A549 (cell line): Measurements from ENCODE around the gene NCOA3. TPM values are rescaled to one million over a fixed set of nuclear protein-coding genes. Genes with fewer than 3 reads are reported as not detected.

Source experiments
- ATAC-seq, 2 experiments: fragments of 200-7000 bp in 1 of 2; fragments of >200 bp in 1 of 2; cut with Nextera tagmentation in 1 of 2; cut with Tn5 transposase in 1 of 2; 3 replicates each; pipeline versions ENCODE4 v1.8.0 to v1.9.1; 2018 to 2020; ENCODE audit warnings: mild to moderate bottlenecking in 1 of 2, moderate library complexity in 1 of 2
- CTCF ChIA-PET: fragments of 300-600 bp; sonication (Branson Sonifier 250); formaldehyde crosslinking; extraction: SDS; loops from one replicate; lab custom pipeline; 2021; ENCODE audit warnings: antibody characterized with exemption, inconsistent platforms; lab: Yijun Ruan, JAX
- POLR2A ChIA-PET: fragments of 350-600 bp; formaldehyde crosslinking; extraction: SDS; loops from one replicate; lab custom pipeline; 2021; ENCODE audit warnings: antibody characterized with exemption, inconsistent platforms; lab: Yijun Ruan, JAX
- DNase-seq, 2 experiments: peaks; one replicate each; pipeline versions ENCODE4 v3.0.0 to v3.0.0-alpha.2; 2011 to 2016; ENCODE audit warnings: low read depth in 1 of 2, low spot score in 1 of 2
- FAIRE-seq: peaks from 2 replicates; lab custom pipeline; 2011; peaks lifted over from hg19 to GRCh38; lab: Jason Lieb, UNC
- H3K27ac ChIP-seq, 2 experiments: fragments of >200 bp; sonication (Bioruptor Twin); formaldehyde crosslinking; 3 replicates each; pipeline ENCODE4 v1.5.1; 2016 to 2017
- H3K4me1 ChIP-seq: fragments of >200 bp; sonication (Bioruptor Twin); formaldehyde crosslinking; 3 replicates; pipeline ENCODE4 v1.6.1; 2016
- H3K4me2 ChIP-seq: fragments of >200 bp; sonication (Bioruptor Twin); formaldehyde crosslinking; 3 replicates; pipeline ENCODE4 v1.6.1; 2016
- H3K4me3 ChIP-seq: fragments of >200 bp; sonication (Bioruptor Twin); formaldehyde crosslinking; 3 replicates; pipeline ENCODE4 v1.5.1; 2016
- H3K9me3 ChIP-seq: fragments of >200 bp; sonication (Bioruptor Twin); formaldehyde crosslinking; 3 replicates; pipeline ENCODE4 v1.6.1; 2016
- BCL3 ChIP-seq: fragments of >200 bp; sonication (Bioruptor Twin); formaldehyde crosslinking; IDR thresholded peaks from 3 replicates; pipeline ENCODE4 v1.6.1; 2016
- CBX2 ChIP-seq: fragments of 200-600 bp; sonication (generic); IDR thresholded peaks from 2 replicates; pipeline ENCODE4 v1.6.1; 2016; ENCODE audit warnings: low read depth, mild to moderate bottlenecking, borderline replicate concordance
- CHD2 ChIP-seq: fragments of 150-350 bp; IDR thresholded peaks from 2 replicates; pipeline ENCODE4 v1.6.1; 2014; ENCODE audit warnings: low read length; ENCODE audit not compliant: partially characterized antibody
- CTCF ChIP-seq: fragments of >200 bp; sonication (Bioruptor Twin); formaldehyde crosslinking; IDR thresholded peaks from 3 replicates; pipeline ENCODE4 v1.5.1; 2016
- GATA3 ChIP-seq: IDR thresholded peaks from 2 replicates; pipeline ENCODE4 v1.6.1; 2012; ENCODE audit warnings: borderline replicate concordance
- KDM1A ChIP-seq: fragments of 200-600 bp; sonication (generic); IDR thresholded peaks from 2 replicates; pipeline ENCODE4 v1.6.1; 2016; ENCODE audit warnings: low read depth, mild to moderate bottlenecking
- MAZ ChIP-seq: fragments of 150-350 bp; IDR thresholded peaks from 2 replicates; pipeline ENCODE4 v1.6.1; 2014; ENCODE audit warnings: antibody characterized with exemption, low read depth, low read length, borderline replicate concordance
- NFE2L2 ChIP-seq: fragments of 150-350 bp; conservative IDR thresholded peaks from 2 replicates; pipeline ENCODE4 v1.6.1; 2014; ENCODE audit warnings: low read length
- PBX3 ChIP-seq: IDR thresholded peaks from 2 replicates; pipeline ENCODE4 v1.6.1; 2012
- PHF8 ChIP-seq: fragments of 200-600 bp; sonication (generic); IDR thresholded peaks from 2 replicates; pipeline ENCODE4 v1.6.1; 2016; ENCODE audit warnings: low read depth, mild to moderate bottlenecking, antibody characterized with exemption, moderate library complexity, borderline replicate concordance
- TFCP2L1 ChIP-seq: fragments of 250-450 bp; sonication (Bioruptor Pico); IDR thresholded peaks from 2 replicates; pipeline ENCODE4 v1.5.0; 2021; ENCODE audit warnings: mild to moderate bottlenecking
- TP53 ChIP-seq: fragments of 250-450 bp; sonication (Bioruptor Pico); IDR thresholded peaks from 2 replicates; pipeline ENCODE4 v1.5.0; 2021; ENCODE audit warnings: mild to moderate bottlenecking, moderate library complexity
- ZNF302 ChIP-seq: fragments of 250-450 bp; sonication (Bioruptor Pico); IDR thresholded peaks from 2 replicates; pipeline ENCODE4 v1.9.0; 2021; ENCODE audit warnings: inconsistent platforms, mild to moderate bottlenecking, moderate library complexity
- WGBS: methylation state at CpG from one replicate; pipeline ENCODE4 v1.1.6; 2017; ENCODE audit errors: missing lambda C conversion rate; 5-methylcytosine and 5-hydroxymethylcytosine counted together
- polyA plus RNA-seq, 4 experiments: library from polyadenylated mRNA; depleted of rRNA in 3 of 4; stranded (reverse); fragments of >200 nt; fragmentation: RNase III in 1 of 4; extraction: RNeasy Plus Mini Kit Qiagen cat#74134 plus additional on column Dnase treatment in 1 of 4; gene quantifications; 2 replicates in 3 of 4; 3 replicates in 1 of 4; pipeline ENCODE4 v1.2.3, GENCODE V29; 2011 to 2017
- TF ChIP-seq, protein P1 (sequence below): fragments of 200-600 bp; sonication (generic); IDR thresholded peaks from 2 replicates; pipeline ENCODE4 v1.6.1; 2016; ENCODE audit warnings: antibody characterized with exemption, mild to moderate bottlenecking, moderate library complexity
- TF ChIP-seq, protein P2 (sequence below): fragments of >200 bp; sonication (Bioruptor Twin); formaldehyde crosslinking; IDR thresholded peaks from 2 replicates; pipeline ENCODE4 v1.6.1; 2016
- TF ChIP-seq, protein P3 (sequence below): fragments of 450-650 bp; IDR thresholded peaks from 2 replicates; pipeline ENCODE4 v1.6.1; 2014; ENCODE audit warnings: antibody characterized with exemption

Gene NCOA3
- polyA plus RNA-seq, 2 of the 4 experiments (the other 2 are of a cell fraction), result 42.9 to 136 TPM

GRCh38 chr20:47551222-47551621 lies 49.5 kb downstream of the NCOA3 start:
- H3K27ac ChIP-seq, result no peak overlapping the region
- FAIRE-seq, result peak; percentile 7
- 0 out of 6 replicates have a peak, but pooled peaks of 1 of the 2 experiments have one; percentile 33 for ATAC-seq
- 42% methylated on average over 5 of the region's 5 CpGs for WGBS
- CTCF ChIA-PET, result no interaction called here
- no peak for DNase-seq
- no peak overlapping the region for H3K4me3 ChIP-seq
- H3K9me3 ChIP-seq, result no peaks in the 10 kb centered on the region
- POLR2A ChIA-PET, result no interaction called here
- H3K4me2 ChIP-seq, result peak overlapping the region; percentile 17; the same call in 1 of the 3 replicates
- H3K4me1 ChIP-seq, result peaks cover 34% of the 10 kb centered on the region
- TF ChIP-seq NFE2L2 (no peak), GATA3 (no peak), CBX2 (no peak), BCL3 (no peak), TFCP2L1 (CRISPR knock-in tag) (no peak), ZNF302 (CRISPR knock-in tag) (no peak), TP53 (CRISPR knock-in tag) (no peak), CTCF (no peak), MAZ (no peak)
- TF ChIP-seq, protein P1, sequence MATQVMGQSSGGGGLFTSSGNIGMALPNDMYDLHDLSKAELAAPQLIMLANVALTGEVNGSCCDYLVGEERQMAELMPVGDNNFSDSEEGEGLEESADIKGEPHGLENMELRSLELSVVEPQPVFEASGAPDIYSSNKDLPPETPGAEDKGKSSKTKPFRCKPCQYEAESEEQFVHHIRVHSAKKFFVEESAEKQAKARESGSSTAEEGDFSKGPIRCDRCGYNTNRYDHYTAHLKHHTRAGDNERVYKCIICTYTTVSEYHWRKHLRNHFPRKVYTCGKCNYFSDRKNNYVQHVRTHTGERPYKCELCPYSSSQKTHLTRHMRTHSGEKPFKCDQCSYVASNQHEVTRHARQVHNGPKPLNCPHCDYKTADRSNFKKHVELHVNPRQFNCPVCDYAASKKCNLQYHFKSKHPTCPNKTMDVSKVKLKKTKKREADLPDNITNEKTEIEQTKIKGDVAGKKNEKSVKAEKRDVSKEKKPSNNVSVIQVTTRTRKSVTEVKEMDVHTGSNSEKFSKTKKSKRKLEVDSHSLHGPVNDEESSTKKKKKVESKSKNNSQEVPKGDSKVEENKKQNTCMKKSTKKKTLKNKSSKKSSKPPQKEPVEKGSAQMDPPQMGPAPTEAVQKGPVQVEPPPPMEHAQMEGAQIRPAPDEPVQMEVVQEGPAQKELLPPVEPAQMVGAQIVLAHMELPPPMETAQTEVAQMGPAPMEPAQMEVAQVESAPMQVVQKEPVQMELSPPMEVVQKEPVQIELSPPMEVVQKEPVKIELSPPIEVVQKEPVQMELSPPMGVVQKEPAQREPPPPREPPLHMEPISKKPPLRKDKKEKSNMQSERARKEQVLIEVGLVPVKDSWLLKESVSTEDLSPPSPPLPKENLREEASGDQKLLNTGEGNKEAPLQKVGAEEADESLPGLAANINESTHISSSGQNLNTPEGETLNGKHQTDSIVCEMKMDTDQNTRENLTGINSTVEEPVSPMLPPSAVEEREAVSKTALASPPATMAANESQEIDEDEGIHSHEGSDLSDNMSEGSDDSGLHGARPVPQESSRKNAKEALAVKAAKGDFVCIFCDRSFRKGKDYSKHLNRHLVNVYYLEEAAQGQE, result no peak
- TF ChIP-seq, protein P2, sequence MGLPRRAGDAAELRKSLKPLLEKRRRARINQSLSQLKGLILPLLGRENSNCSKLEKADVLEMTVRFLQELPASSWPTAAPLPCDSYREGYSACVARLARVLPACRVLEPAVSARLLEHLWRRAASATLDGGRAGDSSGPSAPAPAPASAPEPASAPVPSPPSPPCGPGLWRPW, result no peak
- TF ChIP-seq, protein P3, sequence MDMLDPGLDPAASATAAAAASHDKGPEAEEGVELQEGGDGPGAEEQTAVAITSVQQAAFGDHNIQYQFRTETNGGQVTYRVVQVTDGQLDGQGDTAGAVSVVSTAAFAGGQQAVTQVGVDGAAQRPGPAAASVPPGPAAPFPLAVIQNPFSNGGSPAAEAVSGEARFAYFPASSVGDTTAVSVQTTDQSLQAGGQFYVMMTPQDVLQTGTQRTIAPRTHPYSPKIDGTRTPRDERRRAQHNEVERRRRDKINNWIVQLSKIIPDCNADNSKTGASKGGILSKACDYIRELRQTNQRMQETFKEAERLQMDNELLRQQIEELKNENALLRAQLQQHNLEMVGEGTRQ, result no peak
- TF ChIP-seq, all 56 proteins: peak for 0

GRCh38 chr20:47551841-47552240 lies 50.2 kb downstream of the NCOA3 start:
- ATAC-seq, result peak; percentile 54 to 66; a peak in 3 of 6 replicates
- Histone ChIP-seq H3K4me1 (peaks cover 36% of the 10 kb centered on the region), H3K9me3 (no peaks in the 10 kb centered on the region)
- POLR2A ChIA-PET, result no interaction called here
- TF ChIP-seq CHD2, result no peak
- TF ChIP-seq, all 56 proteins: peak for 0
- Histone ChIP-seq H3K4me2 (peak overlapping the region; percentile 17; the same call in 1 of the 3 replicates), H3K4me3 (no peak overlapping the region), H3K27ac (no peak overlapping the region)
- CTCF ChIA-PET, result interaction anchor here (1.0 kb wide), 2 partner anchors 16 to 69 kb away, joined by 3 read pairs; no protein-coding TSS in a partner anchor
- peak; percentile 61 for FAIRE-seq
- peak; percentile 37 to 64 for DNase-seq

- CTCF ChIA-PET, result interaction anchor here (1.0 kb wide), 1 partner anchor 68 kb away, joined by 3 read pairs; no protein-coding TSS in a partner anchor
- no peak overlapping the region for H3K27ac ChIP-seq
- no peak for TF ChIP-seq KDM1A
- TF ChIP-seq GATA3, result no peak
- TF ChIP-seq PHF8, result no peak
- no peak for TF ChIP-seq TFCP2L1 (CRISPR knock-in tag)
- no peak for TF ChIP-seq CTCF
- TF ChIP-seq PBX3, result no peak
- no peak overlapping the region for H3K4me2 ChIP-seq
- H3K9me3 ChIP-seq, result no peaks in the 10 kb centered on the region
- peaks cover 48% of the 10 kb centered on the region for H3K4me1 ChIP-seq
- ATAC-seq (no peak), DNase-seq (no peak), FAIRE-seq (no peak)
- POLR2A ChIA-PET, result interaction anchor here (1.1 kb wide), 1 partner anchor 8 kb away, joined by 9 read pairs; no protein-coding TSS in a partner anchor
- WGBS, result 93% methylated on average over 9 of the region's 9 CpGs
- H3K4me3 ChIP-seq, result no peak overlapping the region
Measured at GRCh38 chr20:47552996-47553395, 51.3 kb downstream of the NCOA3 start.
